ENCODE results near the gene RIPOR2.

RIPOR2 gene

GRCh38 chr6:24968783-24969182, 33.0 kb upstream of the RIPOR2 start:
- H3K4me1 ChIP-seq (ENCODE audit: insufficient read depth, low read length), result no peaks in the 10 kb centered on the region
- H3K9me3 ChIP-seq (ENCODE audit: low read length), result no peaks in the 10 kb centered on the region
- no peak overlapping the region for H3K9ac ChIP-seq (ENCODE audit: low read length)
- H3K27ac ChIP-seq (ENCODE audit: low read depth, low read length), result no peak overlapping the region
- no peaks in the 10 kb centered on the region for H3K27me3 ChIP-seq (ENCODE audit: control insufficient read depth in 1 of 2, insufficient read depth in 2 of 2, low read length in 2 of 2)
- H3K4me3 ChIP-seq (ENCODE audit: low read depth in 1 of 2, low read length in 2 of 2), result no peak overlapping the region
- H3K36me3 ChIP-seq (ENCODE audit: insufficient read depth, low read length), result no peaks in the 10 kb centered on the region

GRCh38 chr6:24967211-24967610, 31.5 kb upstream of the RIPOR2 start:
- H3K36me3 ChIP-seq (ENCODE audit: insufficient read depth, low read length), result no peaks in the 10 kb centered on the region
- H3K4me3 ChIP-seq (ENCODE audit: low read depth in 1 of 2, low read length in 2 of 2), result no peak overlapping the region
- H3K27ac ChIP-seq (ENCODE audit: low read depth, low read length), result no peak overlapping the region
- no peak overlapping the region for H3K9ac ChIP-seq (ENCODE audit: low read length)
- H3K27me3 ChIP-seq (ENCODE audit: control insufficient read depth in 1 of 2, insufficient read depth in 2 of 2, low read length in 2 of 2), result no peaks in the 10 kb centered on the region
- no peaks in the 10 kb centered on the region for H3K4me1 ChIP-seq (ENCODE audit: insufficient read depth, low read length)
- no peaks in the 10 kb centered on the region for H3K9me3 ChIP-seq (ENCODE audit: low read length)

GRCh38 chr6:24966381-24966780, 30.6 kb upstream of the RIPOR2 start:
- Histone ChIP-seq H3K9me3 (ENCODE audit: low read length) (no peaks in the 10 kb centered on the region), H3K27me3 (ENCODE audit: control insufficient read depth in 1 of 2, insufficient read depth in 2 of 2, low read length in 2 of 2) (no peaks in the 10 kb centered on the region), H3K36me3 (ENCODE audit: insufficient read depth, low read length) (no peaks in the 10 kb centered on the region), H3K9ac (ENCODE audit: low read length) (no peak overlapping the region), H3K27ac (ENCODE audit: low read depth, low read length) (no peak overlapping the region), H3K4me3 (ENCODE audit: low read depth in 1 of 2, low read length in 2 of 2) (no peak overlapping the region), H3K4me1 (ENCODE audit: insufficient read depth, low read length) (no peaks in the 10 kb centered on the region)

GRCh38 chr6:24963887-24964570, 28.3 kb upstream of the RIPOR2 start:
- no peak overlapping the region for H3K27ac ChIP-seq (ENCODE audit: low read depth, low read length)

GRCh38 chr6:24963339-24963738, 27.6 kb upstream of the RIPOR2 start:
- H3K9me3 ChIP-seq (ENCODE audit: low read length), result no peaks in the 10 kb centered on the region
- H3K4me3 ChIP-seq (ENCODE audit: low read depth in 1 of 2, low read length in 2 of 2), result no peak overlapping the region
- H3K4me1 ChIP-seq (ENCODE audit: insufficient read depth, low read length), result no peaks in the 10 kb centered on the region
- H3K36me3 ChIP-seq (ENCODE audit: insufficient read depth, low read length), result no peaks in the 10 kb centered on the region
- no peak overlapping the region for H3K9ac ChIP-seq (ENCODE audit: low read length)
- no peaks in the 10 kb centered on the region for H3K27me3 ChIP-seq (ENCODE audit: control insufficient read depth in 1 of 2, insufficient read depth in 2 of 2, low read length in 2 of 2)
- no peak overlapping the region for H3K27ac ChIP-seq (ENCODE audit: low read depth, low read length)

More at GRCh38 chr6:24963887-24964570, 28.3 kb upstream of the RIPOR2 start:
- H3K9ac ChIP-seq (ENCODE audit: low read length), result no peak overlapping the region
- no peaks in the 10 kb centered on the region for H3K4me1 ChIP-seq (ENCODE audit: insufficient read depth, low read length)
- no peaks in the 10 kb centered on the region for H3K9me3 ChIP-seq (ENCODE audit: low read length)
- no peaks in the 10 kb centered on the region for H3K27me3 ChIP-seq (ENCODE audit: control insufficient read depth in 1 of 2, insufficient read depth in 2 of 2, low read length in 2 of 2)
- H3K4me3 ChIP-seq (ENCODE audit: low read depth in 1 of 2, low read length in 2 of 2), result no peak overlapping the region
- H3K36me3 ChIP-seq (ENCODE audit: insufficient read depth, low read length), result no peaks in the 10 kb centered on the region

- Histone ChIP-seq H3K27ac (ENCODE audit: low read depth, low read length) (no peak overlapping the region), H3K27me3 (ENCODE audit: control insufficient read depth in 1 of 2, insufficient read depth in 2 of 2, low read length in 2 of 2) (no peaks in the 10 kb centered on the region), H3K4me1 (ENCODE audit: insufficient read depth, low read length) (no peaks in the 10 kb centered on the region), H3K4me3 (ENCODE audit: low read depth in 1 of 2, low read length in 2 of 2) (no peak overlapping the region), H3K36me3 (ENCODE audit: insufficient read depth, low read length) (no peaks in the 10 kb centered on the region), H3K9me3 (ENCODE audit: low read length) (no peaks in the 10 kb centered on the region), H3K9ac (ENCODE audit: low read length) (no peak overlapping the region)
These were observed 26.1 kb upstream of the RIPOR2 start for GRCh38 chr6:24961852-24962251.

- no peaks in the 10 kb centered on the region for H3K36me3 ChIP-seq (ENCODE audit: insufficient read depth, low read length)
- H3K9me3 ChIP-seq (ENCODE audit: low read length), result no peaks in the 10 kb centered on the region
- no peak overlapping the region for H3K27ac ChIP-seq (ENCODE audit: low read depth, low read length)
- no peaks in the 10 kb centered on the region for H3K4me1 ChIP-seq (ENCODE audit: insufficient read depth, low read length)
- no peak overlapping the region for H3K9ac ChIP-seq (ENCODE audit: low read length)
- no peak overlapping the region for H3K4me3 ChIP-seq (ENCODE audit: low read depth in 1 of 2, low read length in 2 of 2)
- H3K27me3 ChIP-seq (ENCODE audit: control insufficient read depth in 1 of 2, insufficient read depth in 2 of 2, low read length in 2 of 2), result no peaks in the 10 kb centered on the region
These were observed 25.3 kb upstream of the RIPOR2 start for GRCh38 chr6:24960991-24961475.

GRCh38 chr6:24959319-24959718, 23.6 kb upstream of the RIPOR2 start:
- Histone ChIP-seq H3K4me1 (ENCODE audit: insufficient read depth, low read length) (no peaks in the 10 kb centered on the region), H3K9me3 (ENCODE audit: low read length) (no peaks in the 10 kb centered on the region), H3K9ac (ENCODE audit: low read length) (no peak overlapping the region), H3K27me3 (ENCODE audit: control insufficient read depth in 1 of 2, insufficient read depth in 2 of 2, low read length in 2 of 2) (no peaks in the 10 kb centered on the region), H3K36me3 (ENCODE audit: insufficient read depth, low read length) (no peaks in the 10 kb centered on the region), H3K27ac (ENCODE audit: low read depth, low read length) (no peak overlapping the region), H3K4me3 (ENCODE audit: low read depth in 1 of 2, low read length in 2 of 2) (no peak overlapping the region)

- no peaks in the 10 kb centered on the region for H3K27me3 ChIP-seq (ENCODE audit: control insufficient read depth in 1 of 2, insufficient read depth in 2 of 2, low read length in 2 of 2)
- no peak overlapping the region for H3K9ac ChIP-seq (ENCODE audit: low read length)
- no peak overlapping the region for H3K27ac ChIP-seq (ENCODE audit: low read depth, low read length)
- H3K4me3 ChIP-seq (ENCODE audit: low read depth in 1 of 2, low read length in 2 of 2), result no peak overlapping the region
- no peaks in the 10 kb centered on the region for H3K4me1 ChIP-seq (ENCODE audit: insufficient read depth, low read length)
- no peaks in the 10 kb centered on the region for H3K36me3 ChIP-seq (ENCODE audit: insufficient read depth, low read length)
- H3K9me3 ChIP-seq (ENCODE audit: low read length), result no peaks in the 10 kb centered on the region
These were observed 21.4 kb upstream of the RIPOR2 start for GRCh38 chr6:24957199-24957598.

GRCh38 chr6:24953726-24954125, 18.0 kb upstream of the RIPOR2 start:
- H3K4me3 ChIP-seq (ENCODE audit: low read depth in 1 of 2, low read length in 2 of 2), result no peak overlapping the region
- H3K4me1 ChIP-seq (ENCODE audit: insufficient read depth, low read length), result no peaks in the 10 kb centered on the region
- H3K27me3 ChIP-seq (ENCODE audit: control insufficient read depth in 1 of 2, insufficient read depth in 2 of 2, low read length in 2 of 2), result no peaks in the 10 kb centered on the region
- no peaks in the 10 kb centered on the region for H3K36me3 ChIP-seq (ENCODE audit: insufficient read depth, low read length)
- H3K9me3 ChIP-seq (ENCODE audit: low read length), result no peaks in the 10 kb centered on the region
- H3K9ac ChIP-seq (ENCODE audit: low read length), result no peak overlapping the region
- H3K27ac ChIP-seq (ENCODE audit: low read depth, low read length), result no peak overlapping the region

- H3K36me3 ChIP-seq (ENCODE audit: insufficient read depth, low read length), result no peaks in the 10 kb centered on the region
- H3K4me1 ChIP-seq (ENCODE audit: insufficient read depth, low read length), result no peaks in the 10 kb centered on the region
- H3K27me3 ChIP-seq (ENCODE audit: control insufficient read depth in 1 of 2, insufficient read depth in 2 of 2, low read length in 2 of 2), result no peaks in the 10 kb centered on the region
- no peak overlapping the region for H3K27ac ChIP-seq (ENCODE audit: low read depth, low read length)
- no peak overlapping the region for H3K9ac ChIP-seq (ENCODE audit: low read length)
- no peak overlapping the region for H3K4me3 ChIP-seq (ENCODE audit: low read depth in 1 of 2, low read length in 2 of 2)
- H3K9me3 ChIP-seq (ENCODE audit: low read length), result no peaks in the 10 kb centered on the region
These were observed 16.1 kb upstream of the RIPOR2 start for GRCh38 chr6:24951811-24952299.
